Loucy (cell line): ENCODE measurements around the gene CTSE.
"Not testable (repeated sequence)": the region's sequence is repeated elsewhere in the genome, so short reads cannot be mapped to it uniquely, and the experiment has no call there.

Source experiments
- EZH2phosphoT487 ChIP-seq: fragments of 200-600 bp; IDR thresholded peaks from 2 replicates; pipeline ENCODE4 v1.6.1; 2018; ENCODE audit warnings: antibody characterized with exemption, mild to moderate bottlenecking, moderate library complexity, borderline replicate concordance
- TF ChIP-seq, protein P1 (sequence below): fragments of 200-600 bp; sonication (generic); conservative IDR thresholded peaks from 2 replicates; pipeline ENCODE4 v1.5.1; 2014; ENCODE audit warnings: mild to moderate bottlenecking, antibody characterized with exemption, low read length

DNA sequence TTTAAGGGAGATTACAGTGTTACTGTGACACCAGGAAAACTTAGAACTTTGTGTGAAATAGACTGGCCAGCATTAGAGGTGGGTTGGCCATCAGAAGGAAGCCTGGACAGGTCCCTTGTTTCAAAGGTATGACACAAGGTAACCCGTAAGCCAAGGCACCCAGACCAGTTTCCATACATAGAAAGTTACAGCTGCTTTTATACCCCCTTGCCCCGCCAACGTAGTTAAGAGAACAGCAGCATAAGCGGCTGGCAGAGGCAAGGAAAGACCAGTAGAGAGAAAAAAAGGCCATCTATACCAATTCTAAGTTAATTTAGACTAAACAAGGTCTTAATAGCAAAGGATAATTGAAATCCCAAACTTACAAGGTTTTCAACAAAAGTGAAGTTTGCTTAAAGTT lies 29.9 kb upstream of the CTSE start:
- TF ChIP-seq, protein P1, sequence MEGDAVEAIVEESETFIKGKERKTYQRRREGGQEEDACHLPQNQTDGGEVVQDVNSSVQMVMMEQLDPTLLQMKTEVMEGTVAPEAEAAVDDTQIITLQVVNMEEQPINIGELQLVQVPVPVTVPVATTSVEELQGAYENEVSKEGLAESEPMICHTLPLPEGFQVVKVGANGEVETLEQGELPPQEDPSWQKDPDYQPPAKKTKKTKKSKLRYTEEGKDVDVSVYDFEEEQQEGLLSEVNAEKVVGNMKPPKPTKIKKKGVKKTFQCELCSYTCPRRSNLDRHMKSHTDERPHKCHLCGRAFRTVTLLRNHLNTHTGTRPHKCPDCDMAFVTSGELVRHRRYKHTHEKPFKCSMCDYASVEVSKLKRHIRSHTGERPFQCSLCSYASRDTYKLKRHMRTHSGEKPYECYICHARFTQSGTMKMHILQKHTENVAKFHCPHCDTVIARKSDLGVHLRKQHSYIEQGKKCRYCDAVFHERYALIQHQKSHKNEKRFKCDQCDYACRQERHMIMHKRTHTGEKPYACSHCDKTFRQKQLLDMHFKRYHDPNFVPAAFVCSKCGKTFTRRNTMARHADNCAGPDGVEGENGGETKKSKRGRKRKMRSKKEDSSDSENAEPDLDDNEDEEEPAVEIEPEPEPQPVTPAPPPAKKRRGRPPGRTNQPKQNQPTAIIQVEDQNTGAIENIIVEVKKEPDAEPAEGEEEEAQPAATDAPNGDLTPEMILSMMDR = not testable (repeated sequence)
- not testable (repeated sequence) for TF ChIP-seq EZH2phosphoT487
